HL-60 (cell line): ENCODE results near the gene AKT1.

Experiments used
- DNase-seq, 2 experiments: peaks; one replicate each; pipeline ENCODE4 v3.0.0-alpha.2; 2010 to 2020; ENCODE audit warnings: low read depth in 1 of 2, low spot score in 1 of 2
- H3K27ac ChIP-seq: fragments of 250-450 bp; sonication (Bioruptor Pico); replicated peaks from 2 replicates; pipeline ENCODE4 v1.5.1; 2020; ENCODE audit warnings: mild to moderate bottlenecking, moderate library complexity
- H3K27me3 ChIP-seq: fragments of 250-450 bp; sonication (Bioruptor Pico); 2 replicates; pipeline ENCODE4 v1.5.1; 2021; ENCODE audit warnings: mild to moderate bottlenecking, moderate library complexity; ENCODE audit not compliant: insufficient read depth, poor library complexity, severe bottlenecking
- H3K4me3 ChIP-seq: replicated peaks from 2 replicates; pipeline ENCODE4 v1.5.1; 2011; ENCODE audit warnings: mild to moderate bottlenecking, control low read depth, low read length; ENCODE audit not compliant: insufficient read depth
- GABPA ChIP-seq: IDR thresholded peaks from 2 replicates; pipeline ENCODE4 v1.6.1; 2012; ENCODE audit warnings: low read depth
- POLR2AphosphoS5 ChIP-seq: IDR thresholded peaks from 2 replicates; pipeline ENCODE4 v1.6.1; 2012; ENCODE audit warnings: low read depth
- SPI1 ChIP-seq: IDR thresholded peaks from 2 replicates; pipeline ENCODE4 v1.6.1; 2012; ENCODE audit warnings: low read depth, mild to moderate bottlenecking, borderline replicate concordance
- TF ChIP-seq, protein P1 (sequence below): IDR thresholded peaks from one replicate; pipeline ENCODE4 v1.5.1; 2011; ENCODE audit warnings: low read length, control low read depth, inconsistent platforms; ENCODE audit not compliant: insufficient read depth
- TF ChIP-seq, protein P2 (sequence below): IDR thresholded peaks from 2 replicates; pipeline ENCODE4 v1.6.1; 2012; ENCODE audit warnings: low read depth; ENCODE audit not compliant: insufficient replicate concordance

AKT1 gene

DNA sequence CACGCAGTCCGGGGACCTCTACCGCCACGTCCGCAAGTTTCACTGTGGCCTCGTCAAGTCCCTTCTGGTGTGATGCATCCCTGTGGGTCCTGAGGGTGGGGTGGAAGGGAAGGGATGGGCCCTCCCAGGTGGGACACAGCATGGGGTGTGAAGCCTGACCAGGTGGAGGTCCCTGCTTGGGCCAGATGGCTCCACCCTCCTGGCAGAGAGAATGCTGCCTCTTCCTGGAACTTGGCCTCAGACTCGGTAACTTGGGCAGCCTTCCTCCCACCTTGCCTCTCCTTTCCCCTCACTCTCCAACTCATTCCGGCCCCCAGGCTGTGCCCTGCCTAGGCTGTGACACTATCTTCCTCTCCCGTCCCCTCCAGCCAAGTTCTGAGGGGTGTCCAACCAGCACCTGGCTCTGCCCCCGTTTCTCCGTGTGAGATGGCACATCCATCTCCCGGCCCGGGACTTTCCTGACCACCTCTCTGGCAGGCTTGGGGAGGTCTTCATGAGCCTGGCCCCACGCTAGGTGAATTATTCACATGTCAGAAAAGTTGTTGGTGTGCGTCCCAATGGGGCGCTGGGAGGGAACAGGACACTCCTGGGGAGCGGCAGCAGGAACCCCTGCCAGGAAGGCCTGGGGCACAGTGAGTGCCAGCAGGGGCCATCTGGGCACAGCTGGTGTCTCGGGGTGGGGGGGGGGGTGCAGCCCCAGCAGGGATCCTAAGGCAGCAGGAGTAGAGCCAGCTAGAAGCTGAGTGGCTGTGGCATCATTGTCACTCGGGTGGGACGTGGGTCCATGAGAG lies 7.0 kb upstream of the AKT1 start:
- Histone ChIP-seq H3K4me3 (no peak overlapping the region), H3K27me3 (peaks cover 4% of the 10 kb centered on the region), H3K27ac (no peak overlapping the region)
- no peak for DNase-seq
- TF ChIP-seq, protein P1, sequence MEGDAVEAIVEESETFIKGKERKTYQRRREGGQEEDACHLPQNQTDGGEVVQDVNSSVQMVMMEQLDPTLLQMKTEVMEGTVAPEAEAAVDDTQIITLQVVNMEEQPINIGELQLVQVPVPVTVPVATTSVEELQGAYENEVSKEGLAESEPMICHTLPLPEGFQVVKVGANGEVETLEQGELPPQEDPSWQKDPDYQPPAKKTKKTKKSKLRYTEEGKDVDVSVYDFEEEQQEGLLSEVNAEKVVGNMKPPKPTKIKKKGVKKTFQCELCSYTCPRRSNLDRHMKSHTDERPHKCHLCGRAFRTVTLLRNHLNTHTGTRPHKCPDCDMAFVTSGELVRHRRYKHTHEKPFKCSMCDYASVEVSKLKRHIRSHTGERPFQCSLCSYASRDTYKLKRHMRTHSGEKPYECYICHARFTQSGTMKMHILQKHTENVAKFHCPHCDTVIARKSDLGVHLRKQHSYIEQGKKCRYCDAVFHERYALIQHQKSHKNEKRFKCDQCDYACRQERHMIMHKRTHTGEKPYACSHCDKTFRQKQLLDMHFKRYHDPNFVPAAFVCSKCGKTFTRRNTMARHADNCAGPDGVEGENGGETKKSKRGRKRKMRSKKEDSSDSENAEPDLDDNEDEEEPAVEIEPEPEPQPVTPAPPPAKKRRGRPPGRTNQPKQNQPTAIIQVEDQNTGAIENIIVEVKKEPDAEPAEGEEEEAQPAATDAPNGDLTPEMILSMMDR = no peak

DNA sequence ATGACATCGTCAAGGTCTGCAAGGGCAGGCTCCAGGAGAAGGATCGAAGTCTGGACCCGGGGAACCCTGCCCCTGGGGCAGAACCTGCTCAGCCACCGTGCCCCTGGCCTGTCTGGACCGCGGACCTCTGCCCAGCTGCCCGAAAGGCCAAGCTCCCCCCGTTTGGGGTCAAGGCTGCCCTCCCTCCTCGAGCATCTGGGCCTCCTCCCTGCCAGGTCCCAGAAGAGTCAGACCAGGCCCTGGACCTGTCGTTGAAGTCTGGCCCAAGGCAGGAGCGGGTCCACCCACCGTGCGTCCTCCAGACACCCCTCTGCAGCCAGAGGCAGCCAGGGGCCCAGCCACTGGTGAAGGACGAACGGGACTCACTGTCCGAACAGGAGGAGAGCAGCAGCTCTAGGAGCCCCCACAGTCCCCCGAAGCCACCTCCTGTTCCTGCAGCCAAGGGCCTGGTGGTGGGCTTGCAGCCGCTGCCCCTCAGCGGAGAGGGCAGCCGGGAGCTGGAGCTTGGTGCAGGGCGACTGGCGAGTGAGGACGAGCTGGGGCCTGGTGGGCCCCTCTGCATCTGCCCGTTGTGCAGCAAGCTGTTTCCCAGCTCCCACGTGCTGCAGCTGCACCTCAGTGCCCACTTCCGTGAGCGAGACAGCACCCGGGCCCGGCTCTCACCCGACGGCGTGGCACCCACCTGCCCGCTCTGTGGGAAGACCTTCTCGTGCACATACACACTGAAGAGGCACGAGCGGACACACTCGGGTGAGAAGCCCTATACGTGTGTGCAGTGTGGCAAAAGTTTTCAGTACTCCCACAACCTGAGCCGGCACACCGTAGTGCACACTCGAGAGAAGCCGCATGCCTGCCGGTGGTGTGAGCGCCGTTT lies 6.2 kb upstream of the AKT1 start:
- no peak overlapping the region for H3K27ac ChIP-seq
- peaks cover 4% of the 10 kb centered on the region for H3K27me3 ChIP-seq
- peak overlapping the region; percentile 62 for H3K4me3 ChIP-seq
- TF ChIP-seq, protein P2, sequence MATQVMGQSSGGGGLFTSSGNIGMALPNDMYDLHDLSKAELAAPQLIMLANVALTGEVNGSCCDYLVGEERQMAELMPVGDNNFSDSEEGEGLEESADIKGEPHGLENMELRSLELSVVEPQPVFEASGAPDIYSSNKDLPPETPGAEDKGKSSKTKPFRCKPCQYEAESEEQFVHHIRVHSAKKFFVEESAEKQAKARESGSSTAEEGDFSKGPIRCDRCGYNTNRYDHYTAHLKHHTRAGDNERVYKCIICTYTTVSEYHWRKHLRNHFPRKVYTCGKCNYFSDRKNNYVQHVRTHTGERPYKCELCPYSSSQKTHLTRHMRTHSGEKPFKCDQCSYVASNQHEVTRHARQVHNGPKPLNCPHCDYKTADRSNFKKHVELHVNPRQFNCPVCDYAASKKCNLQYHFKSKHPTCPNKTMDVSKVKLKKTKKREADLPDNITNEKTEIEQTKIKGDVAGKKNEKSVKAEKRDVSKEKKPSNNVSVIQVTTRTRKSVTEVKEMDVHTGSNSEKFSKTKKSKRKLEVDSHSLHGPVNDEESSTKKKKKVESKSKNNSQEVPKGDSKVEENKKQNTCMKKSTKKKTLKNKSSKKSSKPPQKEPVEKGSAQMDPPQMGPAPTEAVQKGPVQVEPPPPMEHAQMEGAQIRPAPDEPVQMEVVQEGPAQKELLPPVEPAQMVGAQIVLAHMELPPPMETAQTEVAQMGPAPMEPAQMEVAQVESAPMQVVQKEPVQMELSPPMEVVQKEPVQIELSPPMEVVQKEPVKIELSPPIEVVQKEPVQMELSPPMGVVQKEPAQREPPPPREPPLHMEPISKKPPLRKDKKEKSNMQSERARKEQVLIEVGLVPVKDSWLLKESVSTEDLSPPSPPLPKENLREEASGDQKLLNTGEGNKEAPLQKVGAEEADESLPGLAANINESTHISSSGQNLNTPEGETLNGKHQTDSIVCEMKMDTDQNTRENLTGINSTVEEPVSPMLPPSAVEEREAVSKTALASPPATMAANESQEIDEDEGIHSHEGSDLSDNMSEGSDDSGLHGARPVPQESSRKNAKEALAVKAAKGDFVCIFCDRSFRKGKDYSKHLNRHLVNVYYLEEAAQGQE = no peak
- TF ChIP-seq, protein P1 = no peak
- TF ChIP-seq POLR2AphosphoS5 (no peak), GABPA (no peak), SPI1 (no peak)
- DNase-seq = no peak

DNA sequence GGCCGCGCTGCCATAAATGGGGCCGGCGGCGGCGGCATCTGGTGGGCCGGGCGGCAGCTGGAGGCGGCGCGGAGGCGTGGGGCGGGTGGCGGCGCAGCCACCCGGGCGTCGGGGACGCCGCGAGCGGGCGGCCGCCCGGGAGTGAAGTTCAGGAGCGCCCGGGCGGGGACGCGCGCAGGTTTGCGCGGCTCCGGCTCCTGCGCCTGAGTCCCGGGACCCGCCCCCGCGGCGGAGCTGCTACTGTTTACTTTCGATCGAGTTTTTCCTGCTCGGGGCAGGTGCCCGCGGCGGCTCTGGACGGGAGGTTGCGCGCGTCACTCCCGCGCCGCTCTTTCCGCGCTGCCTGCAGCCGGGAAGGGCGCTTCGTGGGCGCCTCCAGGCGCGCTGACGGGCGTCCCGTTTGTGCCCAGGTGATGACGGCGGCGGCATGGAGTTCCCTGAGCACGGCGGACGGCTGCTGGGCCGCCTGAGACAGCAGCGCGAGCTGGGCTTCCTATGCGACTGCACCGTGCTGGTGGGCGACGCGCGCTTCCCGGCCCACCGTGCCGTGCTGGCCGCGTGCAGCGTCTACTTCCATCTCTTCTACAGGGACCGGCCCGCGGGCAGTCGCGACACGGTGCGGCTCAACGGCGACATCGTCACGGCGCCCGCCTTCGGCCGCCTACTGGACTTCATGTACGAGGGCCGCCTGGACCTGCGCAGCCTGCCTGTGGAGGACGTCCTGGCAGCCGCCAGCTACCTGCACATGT lies 5.4 kb upstream of the AKT1 start, which contains the start of gene ZBTB42:
ZBTB42 (plus strand) TSS at position 331 of the 749 bp plus-strand sequence; CDS start at position 428, 97 bp downstream.
- Histone ChIP-seq H3K27me3 (peaks cover 4% of the 10 kb centered on the region), H3K4me3 (peak within 1 kb of the TSS; percentile 62), H3K27ac (peak within 1 kb of the TSS; percentile 37)
- TF ChIP-seq, protein P1 = no peak
- TF ChIP-seq GABPA (no peak), POLR2AphosphoS5 (no peak), SPI1 (no peak)
- TF ChIP-seq, protein P2 = no peak
- DNase-seq = peak in 1 of 2 experiments; percentile 47
